Measurements from ENCODE around the gene MYLK4. TPM values are rescaled to one million over a fixed set of nuclear protein-coding genes. Genes with fewer than 3 reads are reported as not detected.
A peak's percentile ranks its signal among the peaks of the same experiment; 100 is the strongest.

Gene MYLK4
- total RNA-seq, 3 donors from 2014 or later: 1.3 to 1.9 (median 1.4) TPM

- Histone ChIP-seq H3K27ac (peak overlapping the region; percentile 8 to 14), H3K4me3 (no peak overlapping the region), H3K36me3 (no peaks in the 10 kb centered on the region), H3K9me3 (no peaks in the 10 kb centered on the region), H3K4me1 (no peaks in the 10 kb centered on the region), H3K27me3 (no peaks in the 10 kb centered on the region)
- DNase-seq (ENCODE audit: low spot score in 2 of 2): peak in 1 of 2 donors; percentile 57
- no peak for TF ChIP-seq POLR2A (IDR thresholded peaks at IDR 0.05)
- peak; percentile 18 to 81 (median 64) for TF ChIP-seq CTCF (IDR thresholded peaks at IDR 0.05)
- intact Hi-C loops (cut with DNase I; ENCODE audit: low total_unique reads): no loop called here
Observed at GRCh38 chr6:2790588-2791449, 40.1 kb upstream of the MYLK4 start.

- no peaks in the 10 kb centered on the region for H3K27me3 ChIP-seq
- H3K27ac ChIP-seq: no peak overlapping the region
- TF ChIP-seq POLR2AphosphoS5 (IDR thresholded peaks at IDR 0.05) (no peak), CTCF (IDR thresholded peaks at IDR 0.05) (no peak), POLR2A (IDR thresholded peaks at IDR 0.05) (no peak)
- no peak overlapping the region for H3K4me3 ChIP-seq
- no peak for DNase-seq (ENCODE audit: low spot score in 2 of 2)
- no peaks in the 10 kb centered on the region for H3K4me1 ChIP-seq
- intact Hi-C loops (cut with DNase I; ENCODE audit: low total_unique reads): loop anchor here (10.0 kb wide), 1 partner anchor 1831 kb away; no protein-coding TSS in a partner anchor
- no peaks in the 10 kb centered on the region for H3K36me3 ChIP-seq
- H3K9me3 ChIP-seq: no peaks in the 10 kb centered on the region
Observed at GRCh38 chr6:2786269-2786668, 35.5 kb upstream of the MYLK4 start.

GRCh38 chr6:2784930-2785329, 34.2 kb upstream of the MYLK4 start:
- Histone ChIP-seq H3K9me3 (no peaks in the 10 kb centered on the region), H3K27ac (no peak overlapping the region), H3K27me3 (no peaks in the 10 kb centered on the region), H3K4me1 (no peaks in the 10 kb centered on the region), H3K36me3 (no peaks in the 10 kb centered on the region), H3K4me3 (no peak overlapping the region)
- no peak for DNase-seq (ENCODE audit: low spot score in 2 of 2)
- intact Hi-C loops (cut with DNase I; ENCODE audit: low total_unique reads): loop anchor here (10.0 kb wide), 1 partner anchor 1830 kb away; no protein-coding TSS in a partner anchor
- TF ChIP-seq POLR2AphosphoS5 (IDR thresholded peaks at IDR 0.05) (no peak), POLR2A (IDR thresholded peaks at IDR 0.05) (no peak)

GRCh38 chr6:2784061-2784460, 33.3 kb upstream of the MYLK4 start:
- TF ChIP-seq POLR2A (IDR thresholded peaks at IDR 0.05): no peak
- TF ChIP-seq CTCF (IDR thresholded peaks at IDR 0.05): no peak
- no peak for TF ChIP-seq POLR2AphosphoS5 (IDR thresholded peaks at IDR 0.05)
- Histone ChIP-seq H3K27ac (no peak overlapping the region), H3K4me1 (no peaks in the 10 kb centered on the region), H3K4me3 (no peak overlapping the region), H3K27me3 (no peaks in the 10 kb centered on the region), H3K36me3 (no peaks in the 10 kb centered on the region), H3K9me3 (no peaks in the 10 kb centered on the region)
- DNase-seq (ENCODE audit: low spot score in 2 of 2): no peak
- intact Hi-C loops (cut with DNase I; ENCODE audit: low total_unique reads): loop anchor here (10.0 kb wide), 1 partner anchor 1829 kb away; no protein-coding TSS in a partner anchor

- no peaks in the 10 kb centered on the region for H3K36me3 ChIP-seq
Observed at GRCh38 chr6:2783188-2783963, 32.7 kb upstream of the MYLK4 start.

More at GRCh38 chr6:2783188-2783963, 32.7 kb upstream of the MYLK4 start:
- Histone ChIP-seq H3K27me3 (no peaks in the 10 kb centered on the region), H3K27ac (no peak overlapping the region), H3K9me3 (no peaks in the 10 kb centered on the region), H3K4me1 (no peaks in the 10 kb centered on the region), H3K4me3 (no peak overlapping the region)
- DNase-seq (ENCODE audit: low spot score in 2 of 2): no peak
- intact Hi-C loops (cut with DNase I; ENCODE audit: low total_unique reads): loop anchor here (10.0 kb wide), 1 partner anchor 1829 kb away; no protein-coding TSS in a partner anchor
- TF ChIP-seq CTCF (IDR thresholded peaks at IDR 0.05): no peak
- no peak for TF ChIP-seq POLR2A (IDR thresholded peaks at IDR 0.05)

Data from breast epithelium (tissue), 4 donors.